Measurements from ENCODE around the gene SUGP1.
A peak's percentile ranks its signal among the peaks of the same experiment; 100 is the strongest.

SUGP1 gene

DNA sequence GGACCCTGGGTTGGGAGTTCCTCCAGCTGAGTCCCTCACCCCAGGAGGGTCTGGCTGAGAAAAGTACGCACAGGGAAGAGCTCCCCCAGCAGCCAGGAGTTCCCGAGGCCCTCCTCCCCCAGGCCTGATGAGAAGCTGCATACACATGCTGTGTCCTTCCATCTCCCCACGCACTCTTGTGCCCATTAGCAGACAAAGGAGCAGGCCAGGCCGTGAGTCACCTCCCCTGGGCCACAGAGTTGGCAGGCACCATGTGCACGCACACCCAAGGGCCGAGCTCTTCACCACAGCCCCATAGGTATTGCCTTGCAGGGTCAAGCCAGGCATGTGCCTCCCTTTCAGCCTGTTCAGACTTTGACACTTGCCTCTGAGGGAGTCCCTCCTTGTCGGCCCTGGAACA lies 17.8 kb upstream of the SUGP1 start:
- no peak for DNase-seq

DNA sequence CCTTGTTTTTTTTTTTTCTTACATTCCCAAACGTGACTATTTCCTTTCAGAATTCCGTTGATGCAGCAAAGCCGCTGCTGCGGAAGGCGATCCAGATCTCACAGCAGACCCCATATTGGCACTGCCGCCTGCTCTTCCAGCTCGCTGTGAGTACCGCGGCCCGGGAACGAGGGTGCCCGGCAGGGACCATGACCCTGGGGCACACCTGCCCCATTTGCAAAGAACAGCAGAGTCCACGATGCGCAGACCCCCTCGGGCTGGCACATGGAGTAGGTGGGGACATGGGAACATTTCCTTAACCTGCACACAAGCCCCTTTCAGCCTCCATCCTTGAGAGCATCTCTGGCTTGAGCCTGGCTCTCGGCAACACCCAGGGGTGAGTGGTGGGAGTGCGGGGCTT lies 16.8 kb upstream of the SUGP1 start:
- DNase-seq, result no peak

DNA sequence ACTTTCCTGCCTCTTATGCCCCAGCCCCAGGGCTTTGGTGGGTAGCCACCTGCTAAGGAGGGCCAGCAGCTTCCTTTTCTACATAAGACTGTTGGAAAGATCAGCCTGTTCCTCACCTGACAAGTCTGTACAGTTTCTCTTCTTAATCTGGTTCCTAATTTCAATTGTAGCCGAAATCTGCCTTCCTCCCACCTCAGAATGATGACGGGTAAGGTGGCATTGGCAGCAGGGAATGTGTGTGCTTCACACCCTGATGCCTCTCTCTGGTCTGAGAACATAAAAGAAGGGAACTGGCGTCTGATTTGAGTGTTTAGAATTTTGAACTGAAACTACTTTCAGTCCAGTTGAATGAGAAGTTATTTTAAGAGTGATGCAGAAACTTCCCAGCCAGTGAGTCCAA lies 16.3 kb upstream of the SUGP1 start:
- DNase-seq, result no peak

DNA sequence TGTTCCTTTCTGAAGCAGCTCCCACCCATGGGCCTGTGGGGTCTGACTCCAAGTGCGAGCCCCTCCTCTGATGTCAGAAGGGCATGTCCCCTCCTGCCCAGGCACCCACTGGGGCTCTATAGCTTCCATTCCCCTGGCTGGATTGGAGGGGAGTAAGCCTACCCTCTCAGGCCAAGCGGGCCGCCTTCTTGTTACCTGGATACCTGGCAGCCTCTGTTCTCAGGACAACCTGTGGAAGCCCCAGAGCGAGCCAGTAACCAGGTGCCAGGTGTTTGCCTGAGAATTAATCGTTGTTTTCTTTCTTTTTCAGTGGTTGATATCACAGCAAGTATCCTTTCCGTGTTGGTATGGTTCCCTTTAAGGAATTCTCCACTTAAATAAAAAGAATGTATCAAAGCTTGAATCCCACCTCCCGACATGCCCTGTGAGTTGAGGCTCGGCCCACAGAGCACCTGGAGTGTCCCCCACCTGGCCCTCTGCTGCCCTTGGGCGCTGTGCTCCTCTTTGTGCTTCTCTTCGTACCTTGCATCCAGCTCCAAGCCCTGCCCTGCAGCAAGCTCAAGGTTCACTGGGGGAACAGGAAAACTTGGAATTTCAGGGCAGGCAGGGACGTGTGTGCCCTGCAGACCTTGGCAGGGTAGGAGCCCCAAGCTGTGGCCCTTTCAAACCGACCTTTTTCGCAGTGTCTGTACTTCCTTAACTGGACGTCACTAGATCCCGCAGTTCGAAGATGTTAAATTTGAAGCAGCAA lies 15.3 kb upstream of the SUGP1 start:
- DNase-seq, result no peak

DNA sequence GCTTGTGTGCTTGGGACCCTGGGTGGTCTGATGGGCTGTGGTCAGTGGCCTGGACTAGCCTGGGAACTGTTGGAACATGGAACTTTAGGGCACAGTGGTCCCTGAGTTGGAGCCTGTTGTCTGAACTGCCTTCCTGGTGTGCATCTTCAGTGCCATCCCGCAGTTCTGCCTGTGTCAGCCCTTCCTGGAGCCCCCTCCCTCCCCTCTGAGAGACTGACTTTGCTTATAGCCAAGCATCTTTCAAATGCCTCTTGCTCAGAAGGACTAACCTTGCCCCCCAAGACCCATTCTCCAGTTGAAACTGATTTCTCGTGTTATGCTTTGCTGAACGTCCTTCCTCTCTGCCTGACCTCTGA lies 14.7 kb upstream of the SUGP1 start:
- no peak for DNase-seq

DNA sequence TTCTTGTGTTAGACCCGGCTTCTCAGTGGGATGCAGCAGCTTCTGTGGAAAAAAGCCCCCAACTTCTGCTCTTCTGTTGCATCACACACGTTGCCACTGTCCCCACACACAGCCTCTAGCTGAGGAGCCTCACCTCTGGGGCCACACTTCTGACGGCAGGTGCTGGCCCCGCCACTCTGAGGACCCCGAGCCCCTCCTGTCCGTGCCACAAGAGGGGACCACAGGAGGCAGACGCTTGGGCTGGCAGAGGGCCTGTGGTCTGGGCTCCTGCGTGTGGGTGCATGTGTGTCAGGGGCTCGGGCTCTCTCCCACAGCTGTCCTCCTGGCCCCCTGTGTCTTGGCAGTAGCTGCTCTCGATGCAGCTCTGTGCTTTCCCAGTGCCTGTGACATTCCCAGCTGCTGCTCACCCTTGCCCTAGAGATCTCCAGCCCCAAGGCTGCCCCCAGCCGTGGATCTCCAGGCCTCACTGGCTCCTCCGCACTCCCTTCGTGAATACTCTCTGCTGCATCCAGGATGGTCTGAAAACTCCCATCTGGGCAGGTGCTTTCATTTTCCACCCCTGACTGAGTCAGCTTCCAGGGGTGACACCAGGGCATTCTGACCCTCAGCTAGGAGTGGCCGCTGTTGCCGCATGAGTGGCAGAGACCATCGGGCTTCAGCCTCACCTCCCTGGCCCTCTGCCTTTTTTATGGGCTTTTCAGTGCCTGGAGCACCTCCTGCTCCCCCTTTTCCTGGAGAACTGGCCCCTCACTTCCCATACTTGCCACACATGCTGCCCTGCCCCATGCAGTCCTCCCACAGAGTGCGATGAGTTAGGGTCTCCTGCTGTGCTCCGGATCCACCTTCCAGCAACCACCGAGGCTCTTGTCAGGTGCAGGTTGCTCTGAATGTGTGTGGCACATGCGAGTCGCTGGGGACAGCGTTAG lies 14.0 kb upstream of the SUGP1 start:
- DNase-seq, result no peak

DNA sequence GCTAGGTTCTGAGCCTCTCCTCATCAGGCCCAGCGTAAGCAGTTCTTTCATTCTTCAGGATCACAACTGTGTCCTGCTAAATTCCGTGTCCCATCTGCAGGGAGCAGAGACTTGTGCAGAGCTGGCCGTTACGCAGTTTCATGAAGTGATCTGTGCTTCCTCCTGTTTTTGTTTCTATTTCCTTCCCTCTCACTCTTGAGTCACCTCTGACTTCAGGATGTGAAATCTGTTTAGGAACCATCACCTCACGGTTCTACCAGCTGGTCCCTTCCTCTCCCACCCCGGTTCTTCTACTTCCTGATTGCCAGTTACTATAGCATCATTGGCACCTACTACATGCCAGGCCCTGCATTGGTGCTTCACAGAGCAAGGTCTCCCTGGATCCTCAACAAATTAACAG lies 8.8 kb upstream of the SUGP1 start:
- DNase-seq, result no peak

DNA sequence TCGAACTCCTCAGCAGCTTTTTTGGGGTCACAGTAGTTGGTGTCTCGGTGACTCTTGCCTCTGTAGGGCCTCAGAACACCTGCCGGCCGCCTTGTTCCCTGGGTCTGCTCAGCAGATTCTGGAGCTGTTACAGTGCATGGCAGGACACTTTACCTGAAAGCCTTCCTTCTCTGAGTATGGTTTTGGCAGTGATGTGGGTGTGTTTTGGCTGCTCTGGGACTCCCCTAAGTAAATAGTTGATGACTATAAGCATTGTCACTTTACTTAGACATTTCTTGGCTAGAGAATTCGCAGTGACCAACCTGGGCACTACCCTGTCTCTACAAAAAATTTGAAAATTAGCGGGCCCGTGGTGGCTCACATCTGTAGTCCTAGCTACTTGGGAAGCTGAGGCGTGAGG lies 7.4 kb upstream of the SUGP1 start:
- DNase-seq, result no peak

DNA sequence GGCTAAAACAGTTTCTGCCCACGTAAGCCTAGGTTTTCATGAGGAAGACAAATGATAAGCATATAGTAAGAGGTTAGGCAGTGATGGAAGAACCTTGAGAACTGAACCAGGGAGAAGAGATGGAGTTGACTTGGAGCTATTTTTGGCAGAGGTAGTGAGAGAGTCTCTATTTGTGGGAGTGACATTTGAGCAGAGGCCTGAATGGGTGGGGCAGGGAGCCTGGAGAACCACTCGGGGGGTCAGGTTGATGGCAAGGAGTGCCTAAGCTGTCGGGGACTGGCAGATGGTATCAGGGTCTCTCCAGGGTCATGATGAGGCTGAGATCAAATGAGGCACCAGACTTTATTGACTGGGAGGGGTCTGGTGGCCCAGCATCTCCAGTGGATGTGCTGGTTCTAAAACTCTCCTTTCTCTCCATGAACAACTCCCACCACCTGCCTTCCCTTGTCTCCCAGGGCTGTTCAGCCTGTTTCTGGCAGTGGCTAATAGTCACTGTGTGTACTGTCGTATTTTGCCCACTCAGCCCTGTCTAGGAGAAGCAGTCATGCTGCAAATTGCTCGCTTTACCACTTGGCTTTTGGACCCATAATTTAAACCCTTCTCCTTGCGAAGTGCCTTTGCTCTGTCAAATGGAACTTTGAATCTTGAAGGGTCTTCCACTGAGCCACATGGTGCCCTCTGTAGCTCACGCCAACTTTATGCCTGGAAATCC lies 3.9 kb upstream of the SUGP1 start:
- no peak for DNase-seq

DNA sequence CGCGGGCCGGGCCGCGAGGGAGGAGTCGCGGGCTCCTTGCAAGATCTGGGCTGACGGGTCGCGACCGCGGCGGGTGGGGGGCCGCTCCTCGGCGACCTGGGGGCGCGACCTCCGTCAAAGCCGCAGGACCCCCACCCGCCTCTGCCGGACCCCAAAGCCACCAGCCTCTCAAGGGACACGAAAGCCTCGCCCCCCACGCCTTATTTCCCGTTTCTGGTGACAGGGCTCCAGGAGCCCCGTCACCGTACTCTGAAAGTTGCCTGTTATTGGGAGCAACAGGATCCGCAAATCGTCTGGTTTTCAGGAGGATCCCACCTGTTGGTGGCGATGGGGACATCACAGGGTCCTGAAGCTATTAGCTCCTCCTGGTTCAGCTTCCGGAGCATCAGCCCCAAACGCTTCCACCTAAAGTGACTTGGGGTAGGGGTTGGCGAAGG lies 850 bp upstream of the SUGP1 start:
- DNase-seq, result peak in 1 of 2 experiments; percentile 4

DNA sequence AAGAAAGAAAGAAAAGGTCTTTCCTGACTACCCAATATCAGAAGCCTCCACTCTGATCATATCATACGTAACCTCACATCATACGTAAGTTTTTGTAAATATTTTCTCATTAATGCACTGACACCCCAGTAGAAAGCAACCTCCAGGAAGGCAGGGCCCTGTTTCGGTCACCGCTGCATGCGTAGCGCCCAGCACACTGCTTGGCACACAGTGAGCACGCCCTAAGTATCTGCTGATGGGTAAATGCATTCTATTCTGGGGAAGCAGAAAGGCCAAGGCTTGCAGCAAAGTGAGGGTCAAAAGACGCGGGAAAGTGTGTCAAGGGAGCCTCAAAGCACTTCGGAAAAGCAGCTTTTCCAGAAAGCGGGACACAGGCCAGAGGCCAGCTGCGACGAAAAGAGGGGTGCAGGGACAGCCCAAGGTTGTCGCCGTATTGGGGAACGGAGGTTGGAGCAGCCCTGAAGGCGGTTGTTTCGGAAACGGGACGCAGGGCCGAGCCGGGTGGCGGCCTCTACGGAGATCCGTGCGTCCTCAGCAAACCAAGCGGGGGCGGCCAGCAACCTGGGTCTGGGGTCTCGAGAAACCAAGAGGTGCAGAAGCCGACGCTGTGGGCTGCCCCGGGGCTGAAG lies 463 bp downstream of the SUGP1 start:
- DNase-seq, result no peak

DNA sequence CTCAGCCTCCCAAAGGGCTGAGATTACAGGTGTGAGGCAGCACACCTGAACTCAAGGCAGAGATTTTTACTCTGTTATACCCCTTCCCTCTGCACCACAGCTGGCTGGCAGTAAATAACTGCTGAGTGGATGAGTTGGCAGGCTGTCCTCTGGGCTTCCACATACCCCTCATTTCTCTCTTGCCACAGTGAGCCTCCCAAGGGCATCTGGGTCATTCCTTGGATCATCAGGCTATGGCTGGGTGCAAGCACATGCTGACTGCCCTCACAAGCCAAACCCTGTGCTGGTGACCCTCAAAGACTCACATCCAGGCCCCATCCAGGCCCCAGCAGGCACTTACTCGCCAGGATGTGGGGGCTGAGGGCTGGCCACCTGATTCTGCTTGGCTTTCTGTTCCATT lies 4.2 kb downstream of the SUGP1 start:
- DNase-seq, result no peak

DNA sequence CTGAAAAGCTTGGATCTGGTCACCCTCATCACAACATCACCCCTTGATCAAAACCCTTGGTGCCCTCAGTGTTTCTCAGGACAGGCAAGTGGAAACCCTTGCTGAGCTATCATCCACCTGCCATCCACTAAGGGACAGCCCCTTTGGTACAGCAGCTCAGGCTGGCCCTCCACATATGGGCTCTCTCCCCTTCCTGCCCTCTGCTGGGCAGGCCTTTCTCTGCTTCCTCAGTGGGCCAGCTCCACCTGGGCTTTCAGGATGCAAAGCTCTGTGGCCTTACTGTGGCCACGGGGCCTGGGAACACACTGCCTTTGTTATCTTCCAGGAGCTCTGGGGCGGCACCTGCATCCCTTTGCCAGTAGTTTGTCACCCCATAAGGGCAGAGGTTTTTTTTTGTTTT lies 4.9 kb downstream of the SUGP1 start:
- DNase-seq, result no peak

DNA sequence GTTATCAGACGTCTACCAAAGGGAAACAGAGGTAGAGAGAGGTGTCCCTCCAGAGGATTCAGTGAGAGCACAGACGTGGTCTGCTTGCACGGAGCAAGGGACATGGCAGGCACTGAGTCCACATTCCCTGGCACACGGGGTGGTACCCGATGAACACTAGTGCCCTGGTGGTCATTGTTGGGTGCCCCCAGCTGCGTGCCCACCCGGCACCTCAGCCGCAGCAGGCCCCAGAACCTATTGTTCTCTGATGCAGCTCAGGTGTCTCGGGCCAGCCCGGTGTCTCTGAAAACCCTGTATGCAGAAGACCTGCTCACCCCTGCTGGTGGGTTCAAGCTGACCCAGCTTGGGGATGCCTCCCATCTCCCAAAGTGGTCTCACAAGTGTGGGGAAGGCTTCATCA lies 11.9 kb downstream of the SUGP1 start:
- DNase-seq, result no peak

DNA sequence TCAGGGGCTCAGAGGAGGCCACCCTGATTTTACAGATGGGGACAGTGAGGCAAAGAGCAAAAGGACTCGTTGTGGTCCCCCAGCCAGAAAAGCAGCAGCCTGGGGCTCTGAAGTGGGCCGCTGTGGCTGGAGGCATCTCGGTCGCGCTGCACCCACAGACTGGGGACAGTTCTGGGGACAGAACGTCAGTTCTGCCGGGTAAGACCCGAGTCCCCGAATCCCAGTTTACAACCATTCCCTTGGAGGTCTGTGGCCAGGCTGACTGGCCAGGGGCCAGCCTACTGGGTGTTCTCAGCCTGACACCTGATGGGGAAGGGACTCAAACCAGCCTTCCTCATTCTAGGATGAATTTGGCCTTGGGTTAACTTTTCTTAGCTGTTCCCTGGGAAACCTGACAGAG lies 14.1 kb downstream of the SUGP1 start:
- no peak for DNase-seq

DNA sequence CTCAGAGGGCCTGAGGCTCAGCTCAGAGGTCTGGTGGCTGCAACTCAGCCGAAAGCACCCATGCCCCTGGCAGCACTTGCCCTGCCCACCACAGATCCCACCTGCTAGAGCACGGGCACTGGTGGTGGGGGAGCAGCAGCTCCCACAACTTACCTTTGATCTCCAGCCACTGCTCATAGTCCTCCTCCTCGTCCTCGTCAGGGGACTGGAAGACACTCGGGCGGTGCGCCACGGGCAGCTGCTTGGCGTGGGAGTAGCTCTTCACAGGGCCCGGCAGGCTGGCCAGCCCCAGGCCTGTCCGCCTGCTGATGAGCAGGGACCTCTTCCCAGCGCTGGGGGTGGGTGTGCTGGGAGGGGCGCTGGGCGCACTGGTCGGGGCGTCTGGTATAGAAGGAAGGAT lies 14.6 kb downstream of the SUGP1 start:
- no peak for DNase-seq

DNA sequence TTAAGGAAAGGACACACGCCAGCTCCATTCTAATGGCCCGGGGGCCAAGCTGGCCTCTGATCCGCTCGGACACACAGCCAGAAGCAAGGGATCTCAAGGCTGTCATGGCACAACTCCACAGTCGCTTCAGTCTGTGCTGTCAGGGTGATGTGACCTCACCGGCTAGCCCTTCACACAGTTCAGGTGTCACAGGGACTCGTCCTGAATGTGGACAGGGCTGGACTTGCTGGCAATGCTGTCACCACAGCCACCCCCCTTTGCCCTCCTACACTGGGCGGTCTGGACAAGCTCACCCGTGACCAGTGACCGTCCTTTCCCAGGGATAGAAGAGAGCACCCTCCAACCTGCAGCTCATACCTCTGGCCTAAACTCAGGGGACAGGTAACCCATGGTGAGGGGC lies 15.2 kb downstream of the SUGP1 start:
- DNase-seq, result no peak

DNA sequence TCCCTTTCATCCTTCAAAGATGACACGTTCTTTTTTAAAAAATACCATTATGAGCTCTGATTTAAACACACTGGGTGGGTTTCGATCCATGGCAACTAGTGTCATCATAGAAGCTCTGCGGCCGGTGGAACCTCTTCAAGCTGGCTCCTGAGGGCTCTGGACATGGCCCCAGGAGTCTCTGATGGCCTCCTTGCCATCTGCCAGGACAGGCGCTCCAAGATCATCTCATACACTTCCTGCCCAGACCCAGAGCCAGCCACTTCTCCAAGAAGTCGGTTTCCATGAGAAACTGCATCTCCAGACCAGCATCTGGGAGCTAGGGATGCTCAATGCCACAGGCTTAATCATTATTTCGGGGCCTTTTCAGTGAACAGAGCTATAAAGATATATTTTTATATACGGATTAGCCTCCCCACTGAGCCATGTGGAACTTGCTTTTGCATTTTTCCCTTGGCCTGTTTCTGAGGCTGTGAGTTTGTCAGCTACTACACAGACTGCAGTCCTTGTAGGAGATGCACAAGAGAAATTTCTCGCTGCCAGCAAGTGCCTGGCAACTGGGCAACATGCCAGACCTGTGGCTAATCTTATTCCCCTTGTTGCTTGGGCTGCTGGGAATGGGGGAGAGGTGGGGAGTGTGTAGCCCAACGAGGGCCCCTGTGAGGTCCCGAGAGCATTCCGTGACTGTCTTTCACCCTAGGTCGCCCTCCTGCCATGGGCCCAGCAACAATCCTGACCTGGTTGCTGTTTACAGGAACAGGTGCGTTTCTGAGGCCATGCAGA lies 15.9 kb downstream of the SUGP1 start:
- DNase-seq, result no peak

DNA sequence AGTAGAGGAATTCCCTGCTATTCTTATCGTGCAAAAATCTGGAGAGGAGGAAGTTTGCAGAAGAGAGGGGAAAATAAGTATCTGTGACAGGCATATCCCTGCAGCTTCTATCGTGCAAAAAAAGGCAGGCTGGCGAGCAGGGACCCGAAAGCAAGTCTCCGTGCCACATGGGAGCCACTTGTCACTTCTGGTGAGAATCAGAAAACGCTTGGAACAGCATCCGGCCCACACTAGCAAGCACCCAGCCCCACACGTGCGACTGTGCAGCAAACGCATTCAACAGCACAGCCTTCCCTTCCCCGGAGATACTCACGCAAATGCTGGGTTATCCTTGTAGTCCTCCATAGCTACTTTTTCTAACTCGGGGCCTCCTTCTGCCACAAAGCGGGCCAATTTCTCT lies 16.9 kb downstream of the SUGP1 start:
- DNase-seq, result no peak

DNA sequence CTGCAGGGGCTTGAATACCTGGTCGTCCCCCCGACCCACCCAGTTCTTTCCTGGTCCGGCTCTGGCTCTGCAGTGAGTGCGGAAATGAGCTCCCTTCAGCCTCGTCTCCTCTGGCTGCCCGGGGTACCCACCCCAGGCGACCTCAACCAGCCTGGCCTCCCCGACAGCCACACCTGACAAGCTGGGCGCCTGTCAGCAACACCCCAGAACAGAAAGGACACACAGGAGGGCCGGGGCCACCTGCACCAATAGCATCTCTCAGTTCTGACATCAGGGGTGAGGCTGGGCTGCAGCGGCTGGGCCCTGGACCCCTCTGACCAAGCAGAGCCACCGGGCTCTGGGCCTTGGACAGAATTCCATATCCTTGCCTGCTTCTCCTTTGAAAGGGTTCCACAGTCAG lies 19.7 kb downstream of the SUGP1 start:
- DNase-seq, result no peak

DNA sequence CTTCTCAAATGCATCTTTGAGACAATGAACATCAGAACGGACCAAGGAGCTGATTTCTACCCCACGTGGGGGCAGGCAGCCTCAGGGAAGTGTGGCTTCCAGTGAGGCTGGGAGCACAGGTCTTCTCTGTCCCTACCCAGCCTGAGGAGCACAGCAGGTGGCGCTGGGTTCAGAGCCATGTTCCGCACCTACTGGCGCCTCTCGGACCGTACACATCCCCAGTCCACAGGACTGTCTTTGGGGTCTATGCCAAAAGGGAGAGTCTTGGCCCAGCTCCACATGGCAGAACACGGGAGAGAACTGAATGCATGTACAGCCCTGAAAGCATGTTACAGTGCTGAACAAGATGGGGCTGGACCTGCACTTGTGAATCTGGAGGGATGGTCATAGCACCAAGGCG lies 22.6 kb downstream of the SUGP1 start:
- no peak for DNase-seq

DNA sequence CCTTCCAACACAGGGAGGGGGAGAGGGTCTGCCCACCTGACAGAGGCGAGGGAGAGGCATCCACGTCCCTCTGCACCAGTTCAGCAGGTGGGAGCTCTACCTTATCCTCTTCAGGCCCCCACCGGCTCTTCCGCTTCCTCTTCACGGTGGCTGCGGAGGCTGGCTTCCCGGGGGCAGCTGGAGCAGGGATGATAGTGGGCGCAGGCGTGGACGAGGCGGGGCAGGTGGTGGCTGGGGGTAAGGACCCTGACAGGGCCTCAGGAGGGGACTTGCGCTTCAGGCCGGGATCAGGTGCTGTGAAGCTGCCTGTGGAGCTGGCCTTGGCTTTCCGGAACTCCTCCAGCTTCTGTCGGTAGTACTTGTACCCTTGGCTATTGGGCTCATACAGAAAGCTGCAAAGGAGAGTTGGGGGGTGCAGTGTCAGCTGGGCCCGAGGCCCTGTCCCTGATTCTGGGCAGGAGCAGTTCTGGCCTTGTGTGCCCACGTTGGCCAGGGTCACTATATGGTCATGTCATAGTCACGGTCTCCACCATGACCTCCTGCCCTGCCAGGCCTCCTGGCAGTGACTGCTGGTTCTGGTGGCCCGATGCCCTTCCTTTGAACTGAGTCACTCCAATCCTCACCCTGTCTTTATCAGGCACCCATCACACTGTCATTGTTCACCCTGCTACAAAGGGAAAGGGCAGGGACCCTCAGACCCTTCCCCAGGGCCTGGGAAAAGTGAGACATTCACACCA lies 23.2 kb downstream of the SUGP1 start:
- no peak for DNase-seq
